Gastrocnemius medialis (tissue), 4 donors: ENCODE data around the gene MBD3.

Experiments
- CTCF ChIP-seq, 5 experiments: fragments of 450-650 bp in 3 of 5; fragments of 200-600 bp in 2 of 5; sonication (generic) in 2 of 5; IDR thresholded peaks in 4 of 5; conservative IDR thresholded peaks in 1 of 5; 1 replicate in 4 of 5; 2 replicates in 1 of 5; pipeline ENCODE4 v1.5.1; 2016 to 2019; ENCODE audit warnings: antibody characterized with exemption in 5 of 5, mild to moderate bottlenecking in 3 of 5, moderate library complexity in 3 of 5
- POLR2A ChIP-seq, 2 donors: fragments of 450-650 bp; IDR thresholded peaks; one replicate each; pipeline ENCODE4 v1.6.1; 2017; ENCODE audit warnings: antibody characterized with exemption in 2 of 2, mild to moderate bottlenecking in 2 of 2, moderate library complexity in 2 of 2

DNA sequence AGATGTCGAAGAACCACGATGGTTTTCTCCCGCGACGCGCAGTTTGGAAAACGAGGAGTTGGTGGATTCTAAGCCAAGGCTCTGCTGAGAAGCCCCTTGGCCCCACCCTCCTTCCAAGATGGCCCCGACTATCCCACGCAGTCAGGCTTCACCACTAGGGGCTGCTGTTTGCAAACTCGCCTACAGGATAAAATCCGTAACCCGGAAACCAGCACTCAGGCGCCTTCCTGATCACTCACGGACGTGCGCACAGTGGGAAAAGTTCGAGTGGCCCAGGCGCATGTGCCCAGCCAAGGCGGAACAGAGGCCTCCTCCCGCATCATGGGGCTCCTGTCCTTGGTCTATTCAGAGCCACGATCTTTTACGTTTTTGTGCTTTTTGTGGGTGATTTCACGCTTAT, 31.8 kb upstream of the MBD3 start:
- TF ChIP-seq CTCF (IDR thresholded peaks at IDR 0.05 in 4 of 5, conservative IDR thresholded peaks at IDR 0.05 in 1 of 5) = peak in 4 of 5 experiments; percentile 33 to 52 (median 37)
- TF ChIP-seq POLR2A (IDR thresholded peaks at IDR 0.05) = no peak
